Large intestine (tissue), 3 donors: ENCODE results near the gene COQ10A. TPM values are rescaled to one million over a fixed set of nuclear protein-coding genes. Genes with fewer than 3 reads are reported as not detected.
"Not testable (repeated sequence)": the region's sequence is repeated elsewhere in the genome, so short reads cannot be mapped to it uniquely, and the experiment has no call there.

Experiments
- DNase-seq, 2 donors: peaks; one replicate each; pipeline versions ENCODE4 v3.0.0 to v3.0.0-alpha.2; 2013
- H3K27ac ChIP-seq: one replicate; pipeline ENCODE4 v1.5.1; 2013; ENCODE audit warnings: low read length
- H3K27me3 ChIP-seq: 2 replicates; pipeline ENCODE4 v1.6.1; 2013; ENCODE audit warnings: low read length; ENCODE audit not compliant: control insufficient read depth, insufficient read depth
- H3K36me3 ChIP-seq: 2 replicates; pipeline ENCODE4 v1.6.1; 2013; ENCODE audit warnings: low read length; ENCODE audit not compliant: control insufficient read depth, insufficient read depth
- H3K4me1 ChIP-seq: one replicate; pipeline ENCODE4 v1.6.1; 2013; ENCODE audit warnings: low read length; ENCODE audit not compliant: control insufficient read depth, insufficient read depth
- H3K4me3 ChIP-seq: one replicate; pipeline ENCODE4 v1.5.1; 2013; ENCODE audit warnings: low read length
- H3K9me3 ChIP-seq: one replicate; pipeline ENCODE4 v1.6.1; 2013; ENCODE audit warnings: mild to moderate bottlenecking, low read depth, low read length, moderate library complexity; ENCODE audit not compliant: control insufficient read depth
- WGBS: methylation state at CpG from one replicate; pipeline ENCODE4 v1.1.5; 2013; ENCODE audit warnings: low lambda C conversion rate; ENCODE audit not compliant: insufficient coverage; 5-methylcytosine and 5-hydroxymethylcytosine counted together
- polyA plus RNA-seq: library from polyadenylated mRNA; unstranded; fragments of 120-200 nt; gene quantifications from one replicate; pipeline ENCODE4 v1.2.1, GENCODE V29; 2013

Gene COQ10A
- polyA plus RNA-seq, 1 donor: 12.1 TPM

- Histone ChIP-seq H3K27me3 (no peaks in the 10 kb centered on the region), H3K4me3 (peak overlapping the region; percentile 69), H3K9me3 (no peaks in the 10 kb centered on the region), H3K36me3 (peaks cover 48% of the 10 kb centered on the region), H3K4me1 (peaks cover 23% of the 10 kb centered on the region), H3K27ac (no peak overlapping the region)
- WGBS: 70% methylated on average over 2 of the region's 8 CpGs
- DNase-seq: no peak
Measured at GRCh38 chr12:56257071-56257470, 9.7 kb upstream of the COQ10A start.

GRCh38 chr12:56257491-56258067 is 9.2 kb upstream of the COQ10A start:
- no peaks in the 10 kb centered on the region for H3K9me3 ChIP-seq
- peak overlapping the region; percentile 61 for H3K27ac ChIP-seq
- WGBS: no CpG with 5 or more reads among the region's 27 CpGs
- peaks cover 42% of the 10 kb centered on the region for H3K36me3 ChIP-seq
- H3K27me3 ChIP-seq: no peaks in the 10 kb centered on the region
- peaks cover 23% of the 10 kb centered on the region for H3K4me1 ChIP-seq
- peak in 1 of 2 donors; percentile 42 for DNase-seq
- H3K4me3 ChIP-seq: peak overlapping the region; percentile 69

- no CpG with 5 or more reads among the region's 78 CpGs for WGBS
- H3K9me3 ChIP-seq: no peaks in the 10 kb centered on the region
- DNase-seq: peak; percentile 69 to 89
- H3K4me1 ChIP-seq: peaks cover 23% of the 10 kb centered on the region
- no peaks in the 10 kb centered on the region for H3K27me3 ChIP-seq
- H3K27ac ChIP-seq: peak within 1 kb of the TSS; percentile 93
- H3K4me3 ChIP-seq: peak within 1 kb of the TSS; percentile 77
- H3K36me3 ChIP-seq: peaks cover 36% of the 10 kb centered on the region
Measured at GRCh38 chr12:56258068-56258819, 8.5 kb upstream of the COQ10A start, which contains the start of gene ANKRD52. TSS of gene ANKRD52 (minus strand) at chr12:56258384. CDS start at chr12:56258269, 115 bp downstream.

- Histone ChIP-seq H3K4me1 (peaks cover 23% of the 10 kb centered on the region), H3K27me3 (no peaks in the 10 kb centered on the region), H3K9me3 (no peaks in the 10 kb centered on the region), H3K27ac (peak overlapping the region; percentile 93), H3K36me3 (peaks cover 30% of the 10 kb centered on the region), H3K4me3 (peak overlapping the region; percentile 77)
- 72% methylated on average over 3 of the region's 9 CpGs for WGBS
- no peak for DNase-seq
Measured at GRCh38 chr12:56258820-56259183, 7.9 kb upstream of the COQ10A start.

- no peaks in the 10 kb centered on the region for H3K27me3 ChIP-seq
- DNase-seq: no peak
- no peaks in the 10 kb centered on the region for H3K9me3 ChIP-seq
- no peak overlapping the region for H3K27ac ChIP-seq
- H3K36me3 ChIP-seq: peaks cover 17% of the 10 kb centered on the region
- 86% methylated on average over 1 of the region's 8 CpGs for WGBS
- peaks cover 23% of the 10 kb centered on the region for H3K4me1 ChIP-seq
- no peak overlapping the region for H3K4me3 ChIP-seq
Measured at GRCh38 chr12:56260380-56260779, 6.4 kb upstream of the COQ10A start.

- no peaks in the 10 kb centered on the region for H3K27me3 ChIP-seq
- WGBS: 100% methylated on average over 1 of the region's 3 CpGs
- H3K4me3 ChIP-seq: no peak overlapping the region
- no peak for DNase-seq
- H3K9me3 ChIP-seq: no peaks in the 10 kb centered on the region
- H3K4me1 ChIP-seq: peaks cover 26% of the 10 kb centered on the region
- H3K27ac ChIP-seq: no peak overlapping the region
- H3K36me3 ChIP-seq: peaks cover 12% of the 10 kb centered on the region
Measured at GRCh38 chr12:56260921-56261320, 5.8 kb upstream of the COQ10A start.

- H3K4me1 ChIP-seq: peaks cover 22% of the 10 kb centered on the region
- H3K27ac ChIP-seq: peak overlapping the region; percentile 61
- H3K4me3 ChIP-seq: no peak overlapping the region
- 100% methylated on average over 1 of the region's 5 CpGs for WGBS
- H3K36me3 ChIP-seq: peaks cover 5% of the 10 kb centered on the region
- no peaks in the 10 kb centered on the region for H3K9me3 ChIP-seq
- no peaks in the 10 kb centered on the region for H3K27me3 ChIP-seq
- DNase-seq: peak; percentile 70 to 79
Measured at GRCh38 chr12:56261503-56262232, 5.1 kb upstream of the COQ10A start.

GRCh38 chr12:56262955-56263354 is 3.8 kb upstream of the COQ10A start:
- H3K4me3 ChIP-seq, H3K27me3 ChIP-seq, H3K27ac ChIP-seq, DNase-seq, H3K9me3 ChIP-seq, H3K36me3 ChIP-seq: not testable (repeated sequence)
- H3K4me1 ChIP-seq: peaks cover 15% of the 10 kb centered on the region
- no CpG with 5 or more reads among the region's 7 CpGs for WGBS

- not testable (repeated sequence) for H3K27me3 ChIP-seq, H3K36me3 ChIP-seq, DNase-seq, H3K9me3 ChIP-seq, H3K4me1 ChIP-seq
- H3K4me3 ChIP-seq: peak overlapping the region; percentile 73
- H3K27ac ChIP-seq: peak overlapping the region; percentile 87
- WGBS: no CpG with 5 or more reads among the region's 16 CpGs
Measured at GRCh38 chr12:56266068-56266692, 562 bp upstream of the COQ10A start.

- no peaks in the 10 kb centered on the region for H3K9me3 ChIP-seq
- WGBS: 27% methylated on average over 2 of the region's 21 CpGs
- peak overlapping the region; percentile 87 for H3K27ac ChIP-seq
- no peak for DNase-seq
- peaks cover 13% of the 10 kb centered on the region for H3K36me3 ChIP-seq
- H3K4me1 ChIP-seq: peaks cover 6% of the 10 kb centered on the region
- H3K4me3 ChIP-seq: peak overlapping the region; percentile 73
- H3K27me3 ChIP-seq: no peaks in the 10 kb centered on the region
Measured at GRCh38 chr12:56267443-56268071, 815 bp downstream of the COQ10A start.
